Trophoblast cell (in vitro differentiated cells and primary cell): ENCODE results near the gene KLHDC3.
A peak's percentile ranks its signal among the peaks of the same experiment; 100 is the strongest.

Experiments used
- DNase-seq, 2 donors: peaks; one replicate each; pipeline ENCODE4 v3.0.0-alpha.2; 2016
- H2AFZ ChIP-seq: 2 replicates; pipeline ENCODE4 v1.6.1; 2013; ENCODE audit warnings: low read length, moderate library complexity, mild to moderate bottlenecking; ENCODE audit not compliant: insufficient read depth, poor library complexity
- H2AK5ac ChIP-seq: 2 replicates; pipeline ENCODE4 v1.6.1; 2013; ENCODE audit warnings: mild to moderate bottlenecking, low read length
- H2BK120ac ChIP-seq: 2 replicates; pipeline ENCODE4 v1.6.1; 2013; ENCODE audit warnings: low read length, mild to moderate bottlenecking, moderate library complexity; ENCODE audit not compliant: insufficient read depth, poor library complexity
- H2BK12ac ChIP-seq: 2 replicates; pipeline ENCODE4 v1.6.1; 2013; ENCODE audit warnings: mild to moderate bottlenecking, low read length, moderate library complexity
- H2BK5ac ChIP-seq: 2 replicates; pipeline ENCODE4 v1.6.1; 2013; ENCODE audit warnings: low read length, low read depth, moderate library complexity, mild to moderate bottlenecking; ENCODE audit not compliant: poor library complexity
- H3K14ac ChIP-seq: 2 replicates; pipeline ENCODE4 v1.6.1; 2013; ENCODE audit warnings: mild to moderate bottlenecking, low read length
- H3K18ac ChIP-seq: 2 replicates; pipeline ENCODE4 v1.6.1; 2013; ENCODE audit warnings: mild to moderate bottlenecking, low read length
- H3K23ac ChIP-seq: 2 replicates; pipeline ENCODE4 v1.6.1; 2013; ENCODE audit warnings: low read length
- H3K27ac ChIP-seq: 2 replicates; pipeline ENCODE4 v1.5.1; 2013; ENCODE audit warnings: low read depth, mild to moderate bottlenecking, inconsistent platforms, low read length, moderate library complexity
- H3K27me3 ChIP-seq: 2 replicates; pipeline ENCODE4 v1.6.1; 2013; ENCODE audit warnings: inconsistent platforms, mild to moderate bottlenecking, low read length, moderate library complexity; ENCODE audit not compliant: insufficient read depth
- H3K36me3 ChIP-seq, 2 experiments: 1 replicate in 1 of 2; 2 replicates in 1 of 2; pipeline ENCODE4 v1.6.1; 2013; ENCODE audit warnings: low read length in 2 of 2, mild to moderate bottlenecking in 2 of 2, moderate library complexity in 1 of 2; ENCODE audit not compliant: insufficient read depth in 2 of 2, control insufficient read depth in 1 of 2
- H3K4ac ChIP-seq: 2 replicates; pipeline ENCODE4 v1.6.1; 2013; ENCODE audit warnings: low read depth, mild to moderate bottlenecking, low read length, moderate library complexity
- H3K4me1 ChIP-seq, 2 experiments: 1 replicate in 1 of 2; 2 replicates in 1 of 2; pipeline ENCODE4 v1.6.1; 2013; ENCODE audit warnings: low read length in 2 of 2, mild to moderate bottlenecking in 2 of 2, moderate library complexity in 1 of 2; ENCODE audit not compliant: insufficient read depth in 2 of 2, control insufficient read depth in 1 of 2
- H3K4me2 ChIP-seq: 2 replicates; pipeline ENCODE4 v1.6.1; 2013; ENCODE audit warnings: inconsistent platforms, mild to moderate bottlenecking, low read length, moderate library complexity
- H3K4me3 ChIP-seq: 2 replicates; pipeline ENCODE4 v1.5.1; 2013; ENCODE audit warnings: mild to moderate bottlenecking, low read depth, low read length, inconsistent platforms
- H3K79me1 ChIP-seq: one replicate; pipeline ENCODE4 v1.6.1; 2013; ENCODE audit warnings: low read length
- H3K79me2 ChIP-seq: 2 replicates; pipeline ENCODE4 v1.6.1; 2013; ENCODE audit warnings: low read length, mild to moderate bottlenecking; ENCODE audit not compliant: control insufficient read depth, insufficient read depth, poor library complexity
- H3K9ac ChIP-seq: 2 replicates; pipeline ENCODE4 v1.6.1; 2013; ENCODE audit warnings: mild to moderate bottlenecking, low read length
- H3K9me3 ChIP-seq: 2 replicates; pipeline ENCODE4 v1.6.1; 2013; ENCODE audit warnings: low read depth, mild to moderate bottlenecking, control low read depth, inconsistent platforms, low read length; ENCODE audit not compliant: insufficient read depth
- H4K12ac ChIP-seq: 2 replicates; pipeline ENCODE4 v1.6.1; 2013; ENCODE audit warnings: low read depth, mild to moderate bottlenecking, low read length, moderate library complexity
- H4K8ac ChIP-seq: 2 replicates; pipeline ENCODE4 v1.6.1; 2013; ENCODE audit warnings: low read depth, mild to moderate bottlenecking, low read length, moderate library complexity
- H4K91ac ChIP-seq: one replicate; pipeline ENCODE4 v1.6.1; 2013; ENCODE audit warnings: low read depth, mild to moderate bottlenecking, low read length, moderate library complexity
- WGBS: extraction: QIAGEN DNeasy Blood & Tissue Kit; methylation state at CpG from one replicate; pipeline ENCODE4 v1.1.7; 2013; ENCODE audit warnings: missing lambda C conversion rate; ENCODE audit not compliant: insufficient read length, insufficient coverage; ENCODE audit errors: extremely low coverage; 5-methylcytosine and 5-hydroxymethylcytosine counted together

KLHDC3 gene

DNA sequence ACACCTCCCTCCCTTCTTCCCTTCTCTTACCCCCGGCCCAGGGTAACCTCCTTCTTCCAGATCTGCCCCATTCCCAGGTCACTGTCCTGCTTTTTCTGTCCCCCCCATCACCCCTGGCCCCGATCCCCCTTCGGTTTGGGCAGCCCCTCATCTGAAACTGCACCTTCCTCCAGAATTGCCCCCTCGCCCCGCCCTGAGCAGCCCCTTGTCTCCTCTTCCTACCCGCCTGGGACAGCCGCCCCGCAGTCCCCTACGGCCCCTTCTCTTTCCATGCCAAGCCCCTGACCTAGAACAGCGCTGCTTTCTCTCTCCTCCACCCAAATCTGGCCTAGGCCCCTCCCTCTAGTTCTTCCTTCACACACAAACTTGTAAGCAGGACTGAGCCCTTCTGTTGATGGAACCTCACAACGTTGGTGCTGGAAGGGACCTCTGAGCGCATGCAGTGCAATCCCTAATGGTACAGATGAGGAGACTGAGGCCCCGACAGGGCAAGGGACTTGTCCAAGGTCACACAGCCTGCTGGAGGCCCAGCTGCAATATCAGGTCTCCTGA is 29.0 kb upstream of the KLHDC3 start:
- Histone ChIP-seq H2AFZ (peak overlapping the region; percentile 89), H3K18ac (peak overlapping the region; percentile 84), H3K4me2 (peak overlapping the region; percentile 86)

GRCh38 chr6:42987533-42988451 is 26.3 kb upstream of the KLHDC3 start:
- WGBS = no CpG with 5 or more reads among the region's 5 CpGs
- Histone ChIP-seq H3K9me3 (peaks cover 2% of the 10 kb centered on the region), H4K91ac (no peak overlapping the region), H3K9ac (no peak overlapping the region), H3K4ac (no peak overlapping the region), H3K79me1 (peaks cover 7% of the 10 kb centered on the region), H3K27me3 (no peaks in the 10 kb centered on the region), H4K12ac (no peak overlapping the region), H2BK5ac (no peak overlapping the region), H3K4me2 (no peak overlapping the region), H2AK5ac (no peak overlapping the region), H3K23ac (no peak overlapping the region), H2AFZ (no peak overlapping the region), H2BK12ac (no peak overlapping the region), H3K4me1 (peaks cover 5 to 8% of the 10 kb centered on the region in 2 experiments), H4K8ac (no peak overlapping the region), H3K14ac (no peak overlapping the region), H3K27ac (no peak overlapping the region), H3K36me3 (peaks cover 9 to 17% of the 10 kb centered on the region in 2 experiments), H2BK120ac (no peak overlapping the region), H3K4me3 (no peak overlapping the region), H3K79me2 (peaks cover 5% of the 10 kb centered on the region), H3K18ac (no peak overlapping the region)
- DNase-seq = no peak

More for the DNA sequence above, 29.0 kb upstream of the KLHDC3 start:
- Histone ChIP-seq H2BK120ac (no peak overlapping the region), H3K79me2 (peaks cover 5% of the 10 kb centered on the region), H2AK5ac (peak overlapping the region; percentile 0), H3K27me3 (no peaks in the 10 kb centered on the region), H3K9me3 (peaks cover 2% of the 10 kb centered on the region), H3K27ac (no peak overlapping the region), H4K91ac (peak overlapping the region; percentile 89), H3K79me1 (peaks cover 7% of the 10 kb centered on the region), H3K36me3 (peaks cover 6 to 11% of the 10 kb centered on the region in 2 experiments), H3K9ac (peak overlapping the region; percentile 94), H3K4me1 (peaks cover 5 to 8% of the 10 kb centered on the region in 2 experiments), H3K14ac (peak overlapping the region; percentile 95), H3K4ac (peak overlapping the region; percentile 70), H2BK5ac (no peak overlapping the region), H4K8ac (peak overlapping the region; percentile 77), H3K4me3 (peak overlapping the region; percentile 91), H2BK12ac (no peak overlapping the region), H4K12ac (no peak overlapping the region), H3K23ac (no peak overlapping the region)
- no CpG with 5 or more reads among the region's 13 CpGs for WGBS
- DNase-seq = peak in 1 of 2 donors; percentile 9

DNA sequence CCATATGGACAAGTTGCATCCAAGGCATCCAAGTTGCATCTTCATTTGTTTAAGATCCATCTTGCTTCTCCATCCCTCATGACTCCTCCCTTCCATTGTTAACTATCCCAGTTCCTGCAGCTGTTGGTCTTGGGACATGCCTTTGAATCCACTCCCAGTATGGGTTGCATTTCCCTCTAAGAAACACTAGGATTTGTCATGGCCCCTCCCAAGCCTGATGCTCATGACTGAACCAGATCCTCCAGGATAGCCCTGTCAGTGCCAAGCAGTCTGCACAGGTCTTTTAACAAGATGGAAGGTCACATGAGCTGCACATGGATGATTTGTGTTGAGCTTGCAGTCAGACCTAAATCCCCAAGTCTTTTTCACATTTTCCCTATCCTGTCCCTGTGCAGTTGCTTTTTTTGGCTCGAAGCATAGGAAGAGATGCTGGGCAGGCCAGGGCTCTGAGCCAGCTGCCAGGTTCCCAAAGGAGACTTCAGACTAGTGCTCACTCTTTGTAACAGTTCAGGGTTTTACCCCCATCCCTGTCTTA is 25.5 kb upstream of the KLHDC3 start:
- H3K4me2 ChIP-seq = no peak overlapping the region
- peaks cover 5 to 8% of the 10 kb centered on the region in 2 experiments for H3K4me1 ChIP-seq
- H4K8ac ChIP-seq = no peak overlapping the region
- H3K4ac ChIP-seq = no peak overlapping the region
- peaks cover 5% of the 10 kb centered on the region for H3K79me2 ChIP-seq
- peaks cover 9 to 17% of the 10 kb centered on the region in 2 experiments for H3K36me3 ChIP-seq
- H3K9me3 ChIP-seq = peaks cover 2% of the 10 kb centered on the region
- no peak overlapping the region for H4K91ac ChIP-seq
- H3K27ac ChIP-seq = no peak overlapping the region
- no peak for DNase-seq
- H2BK12ac ChIP-seq = no peak overlapping the region
- no CpG with 5 or more reads among the region's 1 CpG for WGBS
- H3K79me1 ChIP-seq = peaks cover 7% of the 10 kb centered on the region
- no peak overlapping the region for H2BK120ac ChIP-seq
- no peak overlapping the region for H3K4me3 ChIP-seq
- no peak overlapping the region for H2AK5ac ChIP-seq
- no peak overlapping the region for H3K9ac ChIP-seq
- H2BK5ac ChIP-seq = no peak overlapping the region
- no peak overlapping the region for H3K18ac ChIP-seq
- no peaks in the 10 kb centered on the region for H3K27me3 ChIP-seq
- H3K14ac ChIP-seq = no peak overlapping the region
- no peak overlapping the region for H2AFZ ChIP-seq
- no peak overlapping the region for H4K12ac ChIP-seq
- no peak overlapping the region for H3K23ac ChIP-seq

DNA sequence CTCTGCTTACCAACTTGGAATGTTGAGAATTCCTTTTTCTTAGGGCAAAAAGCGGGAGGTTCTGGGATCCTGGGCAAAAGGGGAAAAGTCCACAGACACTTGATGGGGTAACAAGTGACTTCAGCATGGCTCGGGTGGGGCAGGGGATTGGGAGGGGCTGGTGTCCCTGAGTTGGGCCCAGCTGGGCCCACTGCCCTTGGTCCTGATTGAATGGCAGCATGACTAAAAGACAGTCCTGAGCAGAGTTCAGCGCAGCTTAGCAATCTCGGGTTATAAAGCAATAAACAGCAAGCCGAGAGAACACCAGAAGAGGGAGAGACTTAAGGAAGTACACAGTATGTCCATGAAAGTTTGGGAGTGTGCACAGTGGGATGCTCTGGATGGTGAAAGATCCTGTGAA is 24.1 kb upstream of the KLHDC3 start:
- H3K4me1 ChIP-seq = peaks cover 3 to 5% of the 10 kb centered on the region in 2 experiments
- no peak overlapping the region for H2AK5ac ChIP-seq
- H3K79me1 ChIP-seq = no peaks in the 10 kb centered on the region
- H3K18ac ChIP-seq = no peak overlapping the region
- no peak overlapping the region for H2BK120ac ChIP-seq
- no peak overlapping the region for H2BK12ac ChIP-seq
- H3K9me3 ChIP-seq = peaks cover 2% of the 10 kb centered on the region
- WGBS = no CpG with 5 or more reads among the region's 5 CpGs
- no peak overlapping the region for H4K12ac ChIP-seq
- no peak overlapping the region for H3K4ac ChIP-seq
- H3K4me2 ChIP-seq = no peak overlapping the region
- H2BK5ac ChIP-seq = no peak overlapping the region
- H2AFZ ChIP-seq = no peak overlapping the region
- H3K27me3 ChIP-seq = no peaks in the 10 kb centered on the region
- no peak overlapping the region for H3K23ac ChIP-seq
- no peak overlapping the region for H3K14ac ChIP-seq
- H3K27ac ChIP-seq = no peak overlapping the region
- H3K4me3 ChIP-seq = no peak overlapping the region
- no peak overlapping the region for H4K91ac ChIP-seq
- no peak for DNase-seq
- no peak overlapping the region for H3K9ac ChIP-seq
- peaks cover 9 to 17% of the 10 kb centered on the region in 2 experiments for H3K36me3 ChIP-seq
- no peak overlapping the region for H4K8ac ChIP-seq
- no peaks in the 10 kb centered on the region for H3K79me2 ChIP-seq
